ENCODE measurements around the gene SAMD14.

SAMD14 gene

DNA sequence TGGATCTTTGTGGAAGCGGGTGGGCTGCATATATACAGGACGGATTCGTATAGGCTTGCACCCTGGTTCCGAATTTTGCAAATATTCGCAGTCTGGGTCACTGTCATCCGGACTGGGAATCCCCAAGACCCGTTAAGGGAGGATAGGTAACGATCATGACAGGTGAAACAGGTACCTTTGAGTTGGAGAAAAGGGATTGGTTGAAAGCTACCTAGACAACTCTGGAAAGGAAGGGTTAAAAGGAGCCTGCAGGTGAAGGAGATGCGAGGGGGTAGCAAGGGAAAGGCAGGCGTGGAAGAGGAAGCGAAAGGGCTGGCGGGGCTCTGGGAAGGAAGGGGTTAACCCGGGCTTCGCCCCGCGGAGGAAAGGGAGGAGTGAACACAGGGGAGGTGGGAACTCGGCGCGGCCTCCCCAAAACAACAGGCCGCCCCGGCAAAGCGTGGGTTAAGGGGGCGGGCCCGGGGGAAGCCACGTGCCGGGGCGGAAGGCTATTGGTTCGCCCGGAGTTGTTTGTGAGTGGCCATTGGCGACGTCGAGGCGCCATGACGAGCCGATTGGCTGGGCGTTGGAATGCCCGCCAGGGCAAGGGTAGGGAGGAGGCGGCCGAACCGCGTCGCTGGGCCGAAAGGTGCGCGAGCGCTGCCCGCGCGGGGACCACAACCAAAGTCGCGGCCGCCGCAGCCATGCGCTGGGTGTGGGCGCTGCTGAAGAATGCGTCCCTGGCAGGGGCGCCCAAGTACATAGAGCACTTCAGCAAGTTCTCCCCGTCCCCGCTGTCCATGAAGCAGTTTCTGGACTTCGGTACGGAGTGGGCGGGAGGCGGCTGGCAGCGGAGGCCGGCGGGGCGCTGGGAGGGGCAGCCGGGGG is 35.0 kb downstream of the SAMD14 start, which contains the start of gene PDK2:
Gene PDK2 (plus strand): TSS at position 599 of the 867 bp plus-strand sequence. CDS start 85 bp downstream, at position 684.
- peak; percentile 92 for DNase-seq

DNA sequence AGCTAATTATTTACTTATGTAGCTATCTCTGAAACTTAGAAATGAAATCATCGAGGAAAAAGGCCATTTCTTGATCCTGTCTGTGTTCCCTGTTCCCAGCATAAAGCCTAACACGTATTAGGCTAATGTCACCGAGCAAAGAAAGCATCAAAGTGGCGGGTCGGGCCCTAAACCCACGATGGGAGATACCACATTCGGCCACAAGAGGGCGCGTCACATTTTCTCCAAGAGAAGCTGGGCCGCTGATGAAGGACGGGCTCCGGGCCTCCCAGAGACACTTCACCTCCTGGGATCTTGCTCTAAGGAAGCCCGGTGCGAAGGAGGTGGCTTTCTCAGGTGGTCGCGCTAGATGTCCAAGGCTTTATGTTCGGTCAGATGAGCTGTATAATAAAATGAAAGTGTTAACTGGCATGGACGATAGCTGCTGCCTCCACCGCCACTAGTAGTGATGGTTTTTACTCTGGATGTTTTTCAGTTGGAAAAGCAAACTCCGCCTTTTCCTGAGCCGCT is 35.7 kb downstream of the SAMD14 start:
- DNase-seq = peak; percentile 92

DNA sequence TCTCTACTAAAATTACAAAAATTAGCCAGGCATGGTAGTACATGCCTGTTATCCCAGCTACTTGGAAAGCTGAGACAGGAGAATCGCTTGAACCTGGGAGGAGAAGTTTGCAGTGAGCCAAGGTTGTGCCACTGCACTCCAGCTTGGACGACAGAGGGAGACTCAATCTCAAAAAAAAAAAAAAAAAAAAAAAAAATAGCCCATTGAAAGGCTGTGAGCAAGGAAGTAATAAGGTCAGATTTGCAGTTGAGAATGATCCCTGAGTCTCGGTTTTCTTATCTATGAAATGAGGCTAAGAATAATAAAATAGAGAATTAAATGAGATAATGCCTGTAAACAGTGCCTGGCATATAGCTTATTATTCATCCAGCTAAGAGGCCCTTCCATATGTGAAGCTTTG is 36.2 kb downstream of the SAMD14 start:
- DNase-seq = no peak

DNA sequence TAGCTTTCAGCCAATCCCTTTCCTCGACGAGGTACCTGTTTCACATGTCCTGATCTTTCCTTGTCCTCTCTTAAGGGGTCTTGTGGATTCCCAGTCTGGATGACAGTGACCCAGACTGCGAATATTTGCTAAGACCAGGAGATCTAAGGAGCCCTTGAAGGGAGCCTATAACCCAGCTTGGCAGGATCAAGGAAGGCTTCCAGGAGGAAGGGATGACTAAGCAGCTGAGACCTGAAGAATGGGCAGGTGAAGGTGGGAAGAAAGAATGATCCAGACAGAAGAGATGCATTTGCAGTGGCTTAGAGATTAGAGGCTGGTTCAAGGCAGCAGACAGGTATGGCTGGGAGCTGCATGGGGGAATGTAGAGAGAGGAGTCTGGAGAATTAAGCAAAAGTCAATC is 36.7 kb downstream of the SAMD14 start:
- no peak for DNase-seq

DNA sequence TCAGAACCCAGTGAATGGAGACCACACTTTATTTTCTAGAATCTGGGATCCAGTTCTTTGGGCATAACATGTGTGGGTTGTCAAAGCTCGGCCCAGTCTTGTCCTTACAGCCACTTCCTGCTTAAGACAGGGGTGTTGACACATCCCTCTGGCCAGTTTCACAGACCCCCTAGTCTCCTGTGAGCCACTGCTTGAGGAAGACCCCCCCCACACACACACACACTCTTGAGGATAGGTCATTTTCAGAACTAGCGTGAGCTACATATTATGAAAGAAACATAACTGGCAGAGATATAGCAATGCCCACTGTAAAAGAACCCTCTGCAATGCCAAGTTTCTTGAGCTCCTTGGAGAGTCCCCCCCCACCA is 38.1 kb downstream of the SAMD14 start:
- DNase-seq = no peak

DNA sequence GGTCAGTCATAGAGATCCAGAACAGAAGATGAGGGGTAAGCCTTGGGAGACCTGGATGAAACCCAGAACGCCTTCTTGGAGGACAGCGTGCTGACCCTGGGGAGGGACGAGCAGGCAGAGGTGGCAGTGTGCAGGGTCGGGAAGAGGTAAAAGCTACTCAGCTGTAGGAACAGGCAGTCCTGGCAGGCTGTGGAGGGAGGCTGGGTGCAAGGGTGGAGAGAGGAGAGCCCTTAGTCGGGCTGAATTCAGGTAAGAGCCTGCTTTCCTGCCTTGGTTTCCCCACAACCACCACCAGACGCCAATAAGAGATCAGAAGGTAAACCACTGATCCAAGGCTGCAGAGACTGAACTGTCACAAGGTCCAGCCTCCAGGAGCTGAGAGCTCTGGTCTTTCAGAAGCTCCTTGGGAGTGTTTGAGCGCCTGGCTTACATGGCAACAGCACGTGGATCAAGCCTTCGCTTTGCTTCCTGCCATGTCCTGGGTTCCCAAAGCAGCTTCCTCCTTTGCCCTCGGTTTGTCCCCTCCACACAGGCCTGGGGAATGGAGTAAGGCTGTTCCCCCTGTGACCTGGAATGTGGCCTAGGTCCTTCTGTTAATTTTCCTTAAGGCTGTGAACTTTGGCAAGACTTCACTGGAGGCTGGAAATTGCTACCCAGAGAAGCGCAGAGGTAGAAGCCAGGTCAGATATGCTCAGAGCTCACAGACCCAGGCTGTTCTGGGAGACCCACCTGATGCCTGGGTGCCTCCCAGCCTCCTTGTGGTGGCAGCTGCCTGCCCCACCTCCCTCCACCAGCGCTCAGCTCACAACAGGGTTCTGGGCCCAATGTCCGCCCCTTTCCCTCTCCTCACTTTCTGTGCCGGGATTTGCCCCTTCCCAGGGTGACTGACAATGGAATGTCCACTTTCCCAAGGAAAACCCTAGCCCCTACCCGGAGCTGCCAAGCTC is 38.7 kb downstream of the SAMD14 start:
- DNase-seq = no peak

DNA sequence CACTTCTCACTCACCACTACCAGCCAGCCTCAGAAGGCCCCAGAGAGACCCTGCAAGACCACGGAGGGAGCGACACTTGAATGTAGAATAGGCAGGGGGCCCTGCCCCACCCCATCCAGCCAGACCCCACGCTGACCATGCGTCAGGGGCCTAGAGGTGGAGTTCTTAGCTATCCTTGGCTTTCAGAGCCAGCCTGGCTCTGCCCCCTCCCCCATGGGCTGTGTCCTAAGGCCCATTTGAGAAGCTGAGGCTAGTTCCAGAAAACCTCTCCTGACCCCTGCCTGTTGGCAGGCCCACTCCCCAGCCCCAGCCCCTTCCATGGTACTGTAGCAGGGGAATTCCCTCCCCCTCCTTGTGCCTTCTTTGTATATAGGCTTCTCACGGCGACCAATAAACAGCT is 39.9 kb downstream of the SAMD14 start:
- DNase-seq = no peak

DNA sequence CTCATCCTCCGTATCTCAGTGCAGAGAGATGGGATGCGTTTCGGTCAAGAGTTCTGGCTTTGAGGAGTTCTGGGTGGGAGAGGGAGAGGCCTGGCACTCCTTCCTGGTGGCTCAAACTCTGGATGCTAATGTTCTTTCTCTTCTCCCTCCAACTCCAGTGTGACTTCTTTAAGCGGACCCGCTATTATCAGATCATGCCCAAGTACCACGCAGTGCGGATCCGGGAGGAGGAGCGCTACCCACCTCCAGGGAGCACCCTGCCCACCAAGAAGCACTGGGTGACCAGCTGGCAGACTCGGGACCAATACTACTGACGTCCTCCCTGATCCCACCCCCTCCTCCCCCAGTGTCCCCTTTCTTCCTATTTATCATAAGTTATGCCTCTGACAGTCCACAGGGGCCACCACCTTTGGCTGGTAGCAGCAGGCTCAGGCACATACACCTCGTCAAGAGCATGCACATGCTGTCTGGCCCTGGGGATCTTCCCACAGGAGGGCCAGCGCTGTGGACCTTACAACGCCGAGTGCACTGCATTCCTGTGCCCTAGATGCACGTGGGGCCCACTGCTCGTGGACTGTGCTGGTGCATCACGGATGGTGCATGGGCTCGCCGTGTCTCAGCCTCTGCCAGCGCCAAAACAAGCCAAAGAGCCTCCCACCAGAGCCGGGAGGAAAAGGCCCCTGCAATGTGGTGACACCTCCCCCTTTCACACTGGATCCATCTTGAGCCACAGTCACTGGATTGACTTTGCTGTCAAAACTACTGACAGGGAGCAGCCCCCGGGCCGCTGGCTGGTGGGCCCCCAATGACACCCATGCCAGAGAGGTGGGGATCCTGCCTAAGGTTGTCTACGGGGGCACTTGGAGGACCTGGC is 40.8 kb downstream of the SAMD14 start:
- no peak for DNase-seq

DNA sequence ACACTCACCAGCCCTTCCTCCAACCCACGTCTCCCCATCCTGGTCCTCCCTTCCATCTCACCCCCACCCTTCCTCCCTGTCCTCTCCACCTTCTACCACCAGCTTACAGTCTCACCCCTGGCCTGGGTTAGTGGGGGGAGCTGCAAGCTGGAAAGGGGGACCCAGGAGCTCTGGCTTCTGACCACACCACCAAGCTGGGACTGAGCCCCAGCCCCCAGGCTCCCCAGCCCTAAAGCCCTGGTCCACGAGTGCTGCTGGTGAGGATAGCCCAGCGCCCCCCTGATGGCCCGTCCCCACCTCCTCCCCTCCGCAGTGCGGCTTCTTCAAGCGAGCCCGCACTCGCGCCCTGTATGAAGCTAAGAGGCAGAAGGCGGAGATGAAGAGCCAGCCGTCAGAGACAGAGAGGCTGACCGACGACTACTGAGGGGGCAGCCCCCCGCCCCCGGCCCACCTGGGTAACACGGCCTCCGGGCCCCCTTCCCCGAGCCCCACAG is 42.0 kb downstream of the SAMD14 start:
- DNase-seq = no peak

DNA sequence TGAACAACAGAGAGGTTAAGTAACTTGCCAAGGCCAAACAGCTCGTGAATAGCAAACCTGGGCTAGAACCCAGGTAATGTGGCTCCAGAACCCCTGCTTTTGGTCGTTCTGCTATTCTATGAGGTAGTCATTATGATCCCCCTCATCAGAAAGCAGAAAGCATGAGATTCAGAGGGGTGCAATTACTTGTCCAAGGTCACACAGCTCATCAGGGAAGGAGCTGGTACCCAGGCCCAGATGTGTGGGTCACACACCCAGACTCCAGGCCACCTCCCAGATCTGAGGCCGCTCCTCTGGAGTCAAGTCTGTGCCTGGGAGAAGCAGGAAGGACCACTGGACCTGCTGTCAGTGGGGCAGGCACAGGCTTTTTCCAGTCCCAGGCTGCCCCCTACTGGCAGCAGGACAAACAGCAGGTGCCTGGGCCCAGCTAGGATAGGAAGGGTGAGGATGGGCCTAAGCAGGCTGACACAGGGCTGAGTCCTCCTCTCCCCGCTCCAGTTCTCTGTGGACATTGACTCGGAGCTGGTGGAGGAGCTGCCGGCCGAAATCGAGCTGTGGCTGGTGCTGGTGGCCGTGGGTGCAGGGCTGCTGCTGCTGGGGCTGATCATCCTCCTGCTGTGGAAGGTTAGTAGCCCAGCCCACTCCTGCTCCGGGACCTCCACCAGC is 42.6 kb downstream of the SAMD14 start:
- peak; percentile 59 for DNase-seq

DNA sequence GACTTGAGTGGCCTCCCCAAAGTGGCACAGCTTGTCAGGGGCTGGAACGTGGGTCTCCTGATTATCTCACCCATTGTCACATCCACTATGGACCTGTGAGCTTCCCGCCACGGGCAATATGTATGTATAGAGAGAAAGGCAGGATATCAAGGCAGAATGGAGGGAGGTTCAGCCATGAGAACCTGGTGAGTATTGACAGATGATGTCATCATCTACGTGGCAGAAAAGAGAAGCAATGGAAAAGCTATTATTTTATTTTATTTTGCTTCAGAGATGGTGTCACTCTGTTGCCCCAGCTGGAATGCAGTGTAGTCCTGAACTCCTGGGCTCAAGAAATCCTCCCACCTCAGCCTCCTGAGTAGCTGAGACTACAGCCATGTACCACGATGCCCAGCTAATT is 48.2 kb downstream of the SAMD14 start:
- no peak for DNase-seq

DNA sequence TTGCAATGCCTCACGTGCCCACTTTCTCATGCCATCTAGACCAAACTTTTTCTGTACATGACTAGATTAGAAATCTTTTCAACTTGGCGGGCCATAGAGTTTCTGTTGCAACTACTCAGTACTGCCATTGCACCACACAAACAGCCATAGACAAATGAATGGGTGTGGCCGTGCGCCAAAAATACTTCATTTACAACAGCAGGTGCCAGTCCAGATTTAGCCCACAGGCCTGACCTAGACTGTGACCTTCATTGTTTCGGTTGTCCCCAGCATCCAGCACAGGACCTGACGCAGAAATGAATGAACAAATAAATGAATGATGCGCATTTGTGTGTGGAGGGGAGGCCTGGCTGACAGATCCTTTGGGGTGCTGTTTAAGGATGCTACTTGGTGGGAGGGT is 49.1 kb downstream of the SAMD14 start:
- DNase-seq = no peak

DNA sequence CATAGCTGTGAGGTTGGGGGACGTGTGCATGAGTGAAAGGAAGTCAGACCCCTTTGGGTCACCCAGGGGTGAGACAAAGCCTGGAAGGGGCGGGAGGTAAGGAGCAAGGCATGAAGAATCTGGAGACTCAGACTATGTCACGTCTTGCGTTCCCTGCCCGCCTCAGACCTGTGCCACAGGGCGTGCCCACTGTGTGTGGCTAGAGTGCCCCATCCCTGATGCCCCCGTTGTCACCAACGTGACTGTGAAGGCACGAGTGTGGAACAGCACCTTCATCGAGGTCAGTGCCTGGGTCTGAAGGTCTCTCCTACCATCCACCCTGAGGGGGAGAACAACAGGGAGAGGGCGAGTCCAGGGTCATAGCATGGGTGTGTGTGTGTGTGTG is 49.9 kb downstream of the SAMD14 start:
- DNase-seq = no peak

DNA sequence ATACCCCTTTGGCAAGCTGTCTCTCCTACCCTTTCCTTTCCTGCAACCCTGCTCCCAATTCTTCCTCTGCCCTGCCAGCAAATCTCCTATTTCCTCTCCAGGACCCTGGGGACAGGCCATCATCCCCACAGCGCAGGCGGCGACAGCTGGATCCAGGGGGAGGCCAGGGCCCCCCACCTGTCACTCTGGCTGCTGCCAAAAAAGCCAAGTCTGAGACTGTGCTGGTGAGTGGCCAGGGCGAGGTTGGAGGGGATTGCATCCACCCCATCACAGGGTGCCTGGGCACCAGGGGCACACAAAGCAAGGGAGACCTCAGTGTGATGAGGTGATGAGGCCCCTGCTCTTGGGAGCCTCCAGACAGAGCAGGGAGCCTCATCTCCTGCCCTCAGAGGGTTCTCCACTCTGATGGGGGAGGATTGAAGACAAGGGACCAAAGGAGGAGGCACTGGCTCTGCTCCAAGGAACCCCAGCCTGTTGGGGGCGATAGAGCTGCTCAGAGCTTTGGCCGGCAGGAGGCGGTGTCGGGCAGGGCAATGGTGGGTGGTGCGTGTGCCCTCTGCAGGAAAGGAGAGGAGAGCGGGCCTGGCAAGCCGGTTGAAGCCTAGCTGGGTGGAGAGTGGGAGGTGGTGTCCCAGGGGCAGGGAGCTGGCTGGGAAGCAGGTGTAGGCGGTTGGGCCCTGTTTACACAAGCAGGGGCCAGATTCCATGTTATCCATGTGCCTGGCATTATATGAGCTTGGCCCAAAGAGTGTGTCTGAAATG is 50.4 kb downstream of the SAMD14 start:
- DNase-seq = peak; percentile 71

DNA sequence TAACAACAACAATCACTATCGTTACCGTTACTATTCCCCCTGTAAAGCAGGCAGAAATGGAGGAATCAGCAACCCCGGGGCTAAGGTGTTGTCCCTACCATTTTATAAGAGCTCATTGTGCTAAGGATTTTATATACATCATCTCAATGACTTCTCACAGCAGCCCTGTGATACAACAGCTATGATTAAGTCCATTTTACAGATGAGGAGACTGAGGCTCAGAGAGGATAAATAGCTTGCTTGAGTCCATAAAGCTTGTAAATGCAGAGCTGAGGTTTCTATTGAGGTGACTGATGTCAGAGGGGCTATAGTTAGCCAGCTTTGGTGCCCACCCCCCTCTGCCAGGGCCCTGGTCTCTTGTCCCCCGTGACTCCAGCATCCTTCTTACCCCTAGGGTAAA is 51.5 kb downstream of the SAMD14 start:
- no peak for DNase-seq

DNA sequence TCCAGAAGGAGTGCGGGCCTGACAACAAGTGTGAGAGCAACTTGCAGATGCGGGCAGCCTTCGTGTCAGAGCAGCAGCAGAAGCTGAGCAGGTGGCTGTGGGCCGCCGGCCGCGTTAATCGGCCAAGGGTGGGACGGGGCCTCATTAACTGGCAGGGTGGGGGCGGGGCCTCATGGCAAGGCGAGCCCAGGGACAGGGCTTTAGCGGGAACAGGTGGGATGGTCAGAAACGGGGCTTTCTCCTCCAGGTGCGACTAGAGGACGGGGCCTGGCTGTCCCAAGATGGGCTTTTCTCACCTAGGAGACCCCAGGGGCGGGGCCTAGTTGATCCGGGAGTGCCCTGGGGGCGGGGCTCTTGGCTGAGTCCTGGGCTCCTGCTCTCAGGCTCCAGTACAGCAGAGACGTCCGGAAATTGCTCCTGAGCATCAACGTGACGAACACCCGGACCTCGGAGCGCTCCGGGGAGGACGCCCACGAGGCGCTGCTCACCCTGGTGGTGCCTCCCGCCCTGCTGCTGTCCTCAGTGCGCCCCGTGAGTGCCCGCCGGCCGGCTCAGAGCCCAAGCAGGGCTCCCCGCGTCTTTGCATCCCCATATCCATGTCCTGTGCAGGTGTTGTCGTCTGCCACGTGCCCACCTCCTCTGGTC is 53.2 kb downstream of the SAMD14 start:
- no peak for DNase-seq

DNA sequence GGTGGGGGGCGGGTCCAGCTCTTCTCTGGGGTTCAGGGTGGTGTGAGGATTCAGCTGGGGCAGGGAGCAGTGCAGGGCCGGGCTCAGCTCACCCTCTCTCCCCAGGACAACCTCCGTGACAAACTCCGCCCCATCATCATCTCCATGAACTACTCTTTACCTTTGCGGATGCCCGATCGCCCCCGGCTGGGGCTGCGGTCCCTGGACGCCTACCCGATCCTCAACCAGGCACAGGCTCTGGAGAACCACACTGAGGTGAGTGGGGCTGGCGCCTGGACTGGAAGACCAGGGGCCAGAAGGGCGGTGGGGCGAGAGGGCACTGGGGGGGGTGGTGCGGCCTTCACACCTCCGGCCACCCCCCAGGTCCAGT is 53.8 kb downstream of the SAMD14 start:
- DNase-seq = no peak

DNA sequence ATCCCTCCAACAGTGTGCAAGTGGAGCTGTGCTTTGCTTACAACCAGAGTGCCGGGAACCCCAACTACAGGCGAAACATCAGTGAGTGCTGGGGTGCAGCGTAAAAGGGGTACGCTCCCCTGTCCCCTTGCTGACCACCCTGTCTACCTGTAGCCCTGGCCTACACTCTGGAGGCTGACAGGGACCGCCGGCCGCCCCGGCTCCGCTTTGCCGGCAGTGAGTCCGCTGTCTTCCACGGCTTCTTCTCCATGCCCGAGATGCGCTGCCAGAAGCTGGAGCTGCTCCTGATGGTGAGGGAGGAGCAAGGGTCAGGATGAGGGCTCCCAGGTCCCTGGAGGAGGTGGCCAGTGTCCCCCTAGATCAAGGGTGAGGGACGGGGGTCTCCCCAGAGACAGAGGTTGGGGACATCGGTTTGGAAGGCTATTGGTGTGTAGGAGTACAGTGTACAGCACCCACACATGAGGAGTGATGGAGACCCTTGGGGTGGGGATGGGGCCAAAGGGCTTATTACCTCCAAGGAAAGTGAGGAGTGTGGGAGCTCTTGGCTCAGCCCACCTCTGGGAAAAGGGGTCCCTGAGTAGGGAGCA is 54.4 kb downstream of the SAMD14 start:
- DNase-seq = no peak

DNA sequence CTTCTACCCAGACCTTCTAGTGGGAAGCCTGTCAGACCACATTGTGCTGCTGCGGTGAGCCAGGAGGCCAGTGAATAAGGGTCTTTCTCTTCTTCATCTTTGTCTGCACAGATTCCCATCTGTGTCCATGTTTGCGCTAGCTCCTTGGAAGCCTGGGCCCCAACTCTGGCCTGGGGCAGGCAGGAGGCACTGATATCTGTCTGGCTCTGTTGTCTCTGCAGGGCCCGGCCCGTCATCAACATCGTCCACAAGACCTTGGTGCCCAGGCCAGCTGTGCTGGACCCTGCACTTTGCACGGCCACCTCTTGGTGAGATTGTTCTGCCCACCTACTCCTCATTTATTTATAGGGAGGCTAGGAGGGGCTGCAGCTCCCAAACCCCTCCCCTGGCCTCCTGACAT is 55.7 kb downstream of the SAMD14 start:
- DNase-seq = no peak

DNA sequence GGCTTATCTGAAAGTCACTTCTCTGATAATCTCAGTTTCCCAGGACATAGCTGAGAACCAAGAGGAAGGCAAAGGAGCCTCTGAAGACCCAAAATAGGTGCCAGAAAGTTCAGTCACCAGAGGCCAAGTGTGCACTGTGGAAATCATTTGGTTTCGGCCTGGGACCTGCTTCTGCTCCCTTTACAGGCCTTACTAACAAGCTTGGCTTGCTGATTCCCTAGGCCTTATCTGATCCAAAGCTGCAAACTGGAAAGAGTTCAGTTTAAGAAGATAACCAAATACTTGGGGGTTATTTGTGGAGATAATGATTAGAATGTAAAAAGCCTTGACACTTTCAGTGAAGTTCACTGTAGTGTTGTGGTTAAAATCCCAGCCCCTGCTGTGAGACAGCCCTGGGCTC is 57.0 kb downstream of the SAMD14 start:
- no peak for DNase-seq
